ENCODE results near the gene BTRC.
A peak's percentile ranks its signal among the peaks of the same experiment; 100 is the strongest.

BTRC gene

DNA sequence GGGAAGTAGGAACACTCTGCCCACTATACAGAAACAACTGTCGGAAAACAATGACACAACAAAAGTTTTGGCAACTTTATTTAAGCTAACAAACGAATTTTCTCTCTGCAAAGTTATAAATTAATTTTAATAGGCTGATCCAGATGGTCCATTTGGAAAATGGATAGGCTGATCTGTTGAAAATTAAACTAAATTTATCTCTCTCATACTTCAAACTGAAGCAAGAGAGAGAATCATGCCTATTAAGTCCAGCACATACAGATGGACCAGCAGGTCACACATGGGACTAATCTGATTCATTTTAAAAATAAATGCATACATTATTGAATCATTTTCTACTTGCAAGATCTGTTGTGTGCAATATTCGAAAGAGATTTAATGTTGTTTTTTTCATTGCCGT lies 110.1 kb downstream of the BTRC start:
- no peak for TF ChIP-seq CTCF (IDR thresholded peaks at IDR 0.05)

- no peak for TF ChIP-seq CTCF (IDR thresholded peaks at IDR 0.05)
These were observed 110.6 kb downstream of the BTRC start for GRCh38 chr10:101464599-101464998.

- TF ChIP-seq CTCF (IDR thresholded peaks at IDR 0.05), result no peak
These were observed 112.3 kb downstream of the BTRC start for GRCh38 chr10:101466016-101466912.

- TF ChIP-seq CTCF (IDR thresholded peaks at IDR 0.05), result peak; percentile 92
These were observed 113.4 kb downstream of the BTRC start for GRCh38 chr10:101467286-101467770.

GRCh38 chr10:101468159-101468558 lies 114.2 kb downstream of the BTRC start:
- no peak for TF ChIP-seq CTCF (IDR thresholded peaks at IDR 0.05)

DNA sequence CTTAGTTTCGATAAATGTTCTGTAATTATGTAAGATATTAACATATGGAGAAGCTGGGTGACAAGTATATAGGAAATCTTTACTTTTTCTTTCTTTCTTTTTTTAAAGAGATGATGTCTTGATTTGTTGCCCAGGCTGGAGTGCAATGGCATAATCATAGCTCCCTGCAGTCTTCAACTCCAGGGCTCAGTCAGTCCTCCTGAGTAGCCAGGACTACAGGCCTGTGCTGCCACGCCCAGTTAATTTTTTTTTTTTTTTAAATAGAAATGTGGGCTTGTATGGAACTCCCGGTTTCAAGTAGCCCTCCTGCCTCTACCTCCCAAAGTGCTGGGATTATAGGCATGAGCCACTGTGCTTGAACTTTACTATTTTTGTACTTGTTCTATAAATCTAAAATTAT lies 122.4 kb downstream of the BTRC start:
- TF ChIP-seq CTCF (IDR thresholded peaks at IDR 0.05), result no peak

- TF ChIP-seq CTCF (IDR thresholded peaks at IDR 0.05), result no peak
These were observed 125.0 kb downstream of the BTRC start for GRCh38 chr10:101478956-101479355.
